Natural killer cell treated with Interleukin-12 subunit alpha and Interleukin-12 subunit beta and Interleukin-15 and Interleukin-18, amount 100 ng/mL, for 72 hours (primary cell): ENCODE results near the gene TREH. TPM values are rescaled to one million over a fixed set of nuclear protein-coding genes. Genes with fewer than 3 reads are reported as not detected.
A peak's percentile ranks its signal among the peaks of the same experiment; 100 is the strongest.

Source experiments
- ATAC-seq, 2 donors: fragments of 150-1000 bp; cut with Tn5 transposase in 1 of 2; sonication (Bioruptor Pico), chemical (Tn5 transposase) in 1 of 2; 2 replicates each; pipeline ENCODE4 v1.10.0; 2021
- DNase-seq: peaks from one replicate; pipeline ENCODE4 v3.0.0; 2022; ENCODE audit warnings: low spot score
- H3K27ac Mint-ChIP-seq, 2 donors: 1 replicate in 1 of 2; 2 replicates in 1 of 2; pipeline ENCODE4 v1.8.0; 2022; ENCODE audit warnings: mixed read lengths in 2 of 2, mild to moderate bottlenecking in 1 of 2, moderate library complexity in 1 of 2
- H3K27me3 Mint-ChIP-seq, 2 donors: 1 replicate in 1 of 2; 2 replicates in 1 of 2; pipeline ENCODE4 v1.8.0; 2022; ENCODE audit warnings: mixed read lengths in 2 of 2
- H3K36me3 Mint-ChIP-seq: one replicate; pipeline ENCODE4 v1.8.0; 2022; ENCODE audit warnings: mixed read lengths
- H3K4me1 Mint-ChIP-seq, 2 donors: 1 replicate in 1 of 2; 2 replicates in 1 of 2; pipeline ENCODE4 v1.8.0; 2022; ENCODE audit warnings: low read depth in 2 of 2, mixed read lengths in 2 of 2, mild to moderate bottlenecking in 1 of 2
- H3K4me3 Mint-ChIP-seq: one replicate; pipeline ENCODE4 v1.8.0; 2022; ENCODE audit warnings: mixed read lengths
- H3K9me3 Mint-ChIP-seq: 2 replicates; pipeline ENCODE4 v1.8.0; 2022; ENCODE audit warnings: mixed read lengths
- total RNA-seq, 2 donors: library from RNA; stranded (reverse); gene quantifications; one replicate each; pipeline ENCODE4 v1.2.3, GENCODE V29; 2022

The TREH gene
- total RNA-seq, 2 donors from 2014 or later = not detected

DNA sequence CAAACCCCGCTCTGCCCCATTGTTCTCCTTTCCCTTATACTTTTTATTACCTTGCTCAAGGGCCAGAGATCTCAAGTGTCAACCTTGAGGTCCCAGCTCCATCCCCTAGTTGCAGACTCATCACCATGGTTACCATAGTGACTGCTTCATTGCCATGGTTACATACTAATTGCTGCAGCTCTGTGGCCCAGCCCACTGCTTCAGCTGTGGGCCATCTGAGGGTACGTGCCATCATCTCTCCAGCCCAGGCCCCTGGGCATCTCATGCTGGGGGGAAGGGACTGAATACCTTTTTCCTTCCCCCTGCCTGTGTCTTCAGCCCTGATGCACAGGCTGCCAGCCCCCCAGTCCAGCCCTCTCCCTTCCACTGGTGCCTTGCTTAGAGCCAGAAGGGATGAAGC, 22.2 kb downstream of the TREH start:
- no peak overlapping the region for H3K4me3 Mint-ChIP-seq
- no peaks in the 10 kb centered on the region for H3K9me3 Mint-ChIP-seq
- no peaks in the 10 kb centered on the region for H3K27me3 Mint-ChIP-seq
- H3K27ac Mint-ChIP-seq = peak overlapping the region in 1 of 2 donors; percentile 10
- ATAC-seq (no peak), DNase-seq (peak; percentile 46)
- no peaks in the 10 kb centered on the region for H3K36me3 Mint-ChIP-seq
- peaks cover 6 to 10% of the 10 kb centered on the region in 2 donors for H3K4me1 Mint-ChIP-seq

DNA sequence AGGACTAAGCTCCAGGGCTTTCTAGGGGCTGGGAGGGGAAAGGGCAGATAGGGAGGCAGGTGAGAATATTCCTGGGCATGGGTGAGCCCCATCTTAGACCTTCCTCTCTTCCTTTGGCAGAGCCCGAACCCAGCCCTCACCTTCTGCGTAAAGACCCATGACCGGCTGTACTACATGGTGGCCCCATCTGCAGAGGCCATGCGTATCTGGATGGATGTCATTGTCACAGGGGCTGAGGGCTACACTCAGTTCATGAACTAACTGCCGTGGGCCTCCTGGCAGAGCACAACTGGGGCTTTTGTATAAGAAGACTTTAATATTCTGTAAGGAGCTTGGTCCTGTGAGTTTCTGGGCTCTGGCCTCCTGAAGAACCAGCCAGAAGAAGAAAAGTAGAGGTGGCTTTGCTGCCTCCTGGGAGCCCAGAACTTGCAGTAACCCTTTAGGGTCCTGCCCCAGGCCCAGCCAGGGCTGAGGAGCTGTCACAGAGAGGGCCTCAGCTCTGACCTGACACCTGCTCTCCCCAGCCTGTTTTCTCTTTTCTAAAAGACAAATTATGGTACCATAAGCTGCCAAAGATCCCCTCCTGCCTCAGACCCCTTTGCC, 22.8 kb downstream of the TREH start:
- peak; percentile 31 for DNase-seq
- no peaks in the 10 kb centered on the region for H3K9me3 Mint-ChIP-seq
- H3K27ac Mint-ChIP-seq = peak overlapping the region in 1 of 2 donors; percentile 10
- no peak for ATAC-seq
- H3K27me3 Mint-ChIP-seq = no peaks in the 10 kb centered on the region
- peaks cover 7 to 10% of the 10 kb centered on the region in 2 donors for H3K4me1 Mint-ChIP-seq
- H3K4me3 Mint-ChIP-seq = no peak overlapping the region
- H3K36me3 Mint-ChIP-seq = no peaks in the 10 kb centered on the region

DNA sequence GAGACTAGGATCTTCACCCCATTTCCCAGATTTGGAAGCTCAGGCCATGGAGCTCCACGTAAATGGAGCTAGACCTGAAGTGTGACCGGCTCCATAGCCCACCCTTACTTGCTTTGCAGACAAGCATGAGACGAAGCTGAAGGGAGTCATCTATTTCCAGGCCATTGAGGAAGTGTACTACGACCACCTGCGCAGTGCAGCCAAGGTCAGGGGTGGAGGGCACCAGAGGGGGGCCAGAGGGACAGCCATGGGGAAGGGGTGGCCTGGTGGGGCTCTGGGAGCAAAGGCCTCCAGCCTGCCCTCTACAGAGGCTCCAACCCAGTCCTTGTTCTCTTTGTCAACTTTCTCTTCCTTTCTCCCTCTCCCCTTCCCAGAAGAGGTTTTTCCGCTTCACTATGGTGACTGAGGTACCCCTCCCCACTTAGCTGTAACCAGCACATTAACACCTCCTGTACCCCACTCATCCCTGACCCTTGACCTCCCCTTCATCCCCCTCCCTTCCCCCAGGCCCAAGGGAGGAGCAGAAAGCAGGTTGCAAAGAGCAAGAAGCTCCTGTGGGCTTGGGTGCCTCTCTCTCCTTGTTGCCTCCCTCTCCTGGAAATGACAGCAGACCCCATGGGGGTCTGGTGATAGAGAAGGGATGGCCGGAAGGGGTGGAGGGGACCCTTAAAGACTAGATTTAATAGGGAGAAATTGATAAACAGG, 23.8 kb downstream of the TREH start:
- no peak overlapping the region for H3K4me3 Mint-ChIP-seq
- H3K27ac Mint-ChIP-seq = no peak overlapping the region
- ATAC-seq (no peak), DNase-seq (peak; percentile 40)
- H3K27me3 Mint-ChIP-seq = no peaks in the 10 kb centered on the region
- H3K4me1 Mint-ChIP-seq = peaks cover 7 to 10% of the 10 kb centered on the region in 2 donors
- H3K36me3 Mint-ChIP-seq = no peaks in the 10 kb centered on the region
- no peaks in the 10 kb centered on the region for H3K9me3 Mint-ChIP-seq

DNA sequence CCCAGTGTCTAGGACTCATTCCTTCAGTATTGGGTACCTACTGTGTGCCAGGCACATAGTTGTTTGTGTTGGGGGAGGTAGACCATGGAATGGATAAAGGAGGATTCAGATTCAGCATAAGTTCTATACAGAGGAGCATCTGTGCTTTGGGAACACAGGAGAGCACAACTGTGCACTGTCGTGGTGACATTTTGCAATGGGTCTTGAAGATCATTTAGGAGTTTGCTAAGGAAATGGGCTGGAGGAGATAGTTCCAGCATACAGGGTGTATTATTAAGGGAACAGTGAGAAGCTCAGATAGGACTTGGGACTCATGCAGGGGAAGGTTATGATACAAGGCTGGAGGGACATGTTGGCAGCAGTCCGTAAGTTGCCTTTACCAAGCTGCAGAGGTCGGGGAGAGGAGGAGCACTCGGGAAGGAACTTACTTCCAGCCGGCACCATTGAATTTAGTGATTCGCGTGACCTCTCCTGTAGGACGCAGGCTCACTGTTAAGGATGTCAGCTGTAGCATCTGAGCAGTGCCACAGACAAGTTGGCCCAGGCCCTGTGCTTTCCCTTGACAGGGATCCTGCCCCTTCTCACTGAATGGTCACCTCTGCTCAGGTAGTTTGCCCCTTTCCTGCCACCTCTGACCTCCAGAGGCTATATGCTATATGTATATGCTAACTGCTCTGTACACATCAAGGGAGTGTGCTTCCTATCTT, 25.6 kb downstream of the TREH start:
- Mint-ChIP-seq H3K27ac (no peak overlapping the region), H3K27me3 (no peaks in the 10 kb centered on the region), H3K4me3 (no peak overlapping the region), H3K9me3 (no peaks in the 10 kb centered on the region), H3K36me3 (no peaks in the 10 kb centered on the region), H3K4me1 (peaks cover 6 to 7% of the 10 kb centered on the region in 2 donors)
- DNase-seq (no peak), ATAC-seq (no peak)

DNA sequence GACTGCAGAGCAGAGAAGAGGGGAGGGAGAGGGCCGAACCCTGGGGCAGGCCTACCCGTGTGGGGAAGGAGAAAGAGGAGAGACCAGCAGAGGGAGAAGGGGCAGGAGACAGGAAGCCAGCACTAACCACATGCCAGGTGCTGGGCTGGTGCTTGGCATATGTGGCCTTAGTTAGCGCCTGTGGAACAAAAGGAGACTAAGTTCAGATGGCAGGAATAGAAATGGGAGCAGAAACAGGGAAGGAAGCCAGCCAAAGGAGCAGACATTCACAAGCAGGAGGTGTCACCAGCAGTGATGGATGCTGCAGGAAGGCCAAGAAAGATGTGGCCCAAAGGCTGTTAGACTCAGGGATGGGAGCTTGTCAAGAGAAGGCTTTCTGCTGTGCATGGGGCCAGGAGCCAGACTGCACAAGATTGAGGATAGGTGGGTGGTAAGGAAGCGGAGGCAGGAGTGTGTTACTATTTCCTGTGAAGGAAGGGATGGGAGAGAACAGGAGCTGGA, 26.7 kb downstream of the TREH start:
- ATAC-seq (no peak), DNase-seq (peak; percentile 12)
- Mint-ChIP-seq H3K4me1 (peaks cover 6 to 7% of the 10 kb centered on the region in 2 donors), H3K36me3 (no peaks in the 10 kb centered on the region), H3K9me3 (no peaks in the 10 kb centered on the region), H3K27me3 (no peaks in the 10 kb centered on the region), H3K27ac (no peak overlapping the region), H3K4me3 (no peak overlapping the region)

DNA sequence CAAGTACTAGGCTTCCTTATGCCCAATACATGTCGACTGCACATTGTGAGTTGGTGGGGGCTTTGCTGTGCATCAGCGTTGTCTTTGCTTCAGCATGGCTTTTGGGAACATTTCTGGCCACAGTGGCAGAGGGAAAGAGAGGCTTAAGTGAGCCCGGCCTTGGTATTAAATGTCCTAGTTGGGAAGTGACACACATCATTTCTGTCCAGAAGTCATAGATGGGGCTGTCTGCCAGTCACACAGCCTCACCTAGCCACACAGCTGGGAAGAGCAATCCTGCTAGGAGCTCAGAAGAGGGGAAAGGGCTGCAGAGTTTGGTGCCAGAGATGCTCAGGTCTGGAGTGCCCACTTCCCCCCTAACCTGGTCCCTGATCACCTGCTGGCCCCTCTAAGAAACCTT, 27.6 kb downstream of the TREH start:
- DNase-seq (peak; percentile 23), ATAC-seq (no peak)
- Mint-ChIP-seq H3K4me1 (peaks cover 6 to 7% of the 10 kb centered on the region in 2 donors), H3K4me3 (no peak overlapping the region), H3K36me3 (no peaks in the 10 kb centered on the region), H3K27me3 (no peaks in the 10 kb centered on the region), H3K27ac (no peak overlapping the region), H3K9me3 (no peaks in the 10 kb centered on the region)

DNA sequence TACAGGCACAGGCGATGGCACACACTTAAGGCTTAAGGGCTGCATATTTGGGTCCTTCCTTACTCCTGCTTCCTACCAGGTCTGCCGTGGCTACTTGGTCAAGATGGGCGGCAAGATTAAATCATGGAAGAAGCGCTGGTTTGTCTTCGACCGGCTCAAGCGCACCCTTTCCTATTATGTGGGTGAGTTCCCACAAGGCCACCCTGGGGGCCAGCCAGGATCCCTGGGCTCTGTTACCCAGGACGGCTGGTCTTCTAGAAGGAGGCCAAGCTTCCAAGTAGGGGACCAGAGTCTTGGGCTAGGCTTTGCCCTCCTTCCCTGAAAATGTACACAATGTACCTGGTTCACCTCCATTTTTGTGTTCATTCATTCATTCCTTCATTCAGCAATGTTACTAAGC, 29.1 kb downstream of the TREH start:
- H3K4me1 Mint-ChIP-seq = peaks cover 6 to 7% of the 10 kb centered on the region in 2 donors
- no peak overlapping the region for H3K27ac Mint-ChIP-seq
- ATAC-seq (no peak), DNase-seq (no peak)
- H3K36me3 Mint-ChIP-seq = no peaks in the 10 kb centered on the region
- H3K4me3 Mint-ChIP-seq = no peak overlapping the region
- H3K27me3 Mint-ChIP-seq = no peaks in the 10 kb centered on the region
- H3K9me3 Mint-ChIP-seq = no peaks in the 10 kb centered on the region

DNA sequence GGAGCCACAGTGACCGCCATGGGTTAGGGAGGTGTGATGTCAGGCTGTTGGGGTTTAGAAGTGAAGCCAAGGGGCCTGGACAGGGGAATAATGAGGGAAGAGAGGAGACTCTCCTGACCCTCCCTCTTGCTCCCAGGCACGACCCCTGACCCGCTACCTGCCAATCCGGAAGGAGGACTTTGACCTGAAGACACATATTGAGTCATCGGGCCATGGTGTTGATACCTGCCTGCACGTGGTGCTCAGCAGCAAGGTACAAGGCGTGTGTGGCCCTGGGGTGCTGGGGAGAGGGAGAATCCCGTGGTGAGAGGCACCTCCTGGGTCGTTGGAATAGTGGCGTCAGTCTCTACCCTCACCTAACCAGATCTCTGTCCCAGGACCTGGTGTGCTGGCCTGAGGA, 29.5 kb downstream of the TREH start:
- no peak for ATAC-seq
- H3K4me3 Mint-ChIP-seq = no peak overlapping the region
- H3K27me3 Mint-ChIP-seq = no peaks in the 10 kb centered on the region
- H3K27ac Mint-ChIP-seq = no peak overlapping the region
- peak; percentile 58 for DNase-seq
- no peaks in the 10 kb centered on the region for H3K36me3 Mint-ChIP-seq
- H3K4me1 Mint-ChIP-seq = peaks cover 6 to 7% of the 10 kb centered on the region in 2 donors
- no peaks in the 10 kb centered on the region for H3K9me3 Mint-ChIP-seq

DNA sequence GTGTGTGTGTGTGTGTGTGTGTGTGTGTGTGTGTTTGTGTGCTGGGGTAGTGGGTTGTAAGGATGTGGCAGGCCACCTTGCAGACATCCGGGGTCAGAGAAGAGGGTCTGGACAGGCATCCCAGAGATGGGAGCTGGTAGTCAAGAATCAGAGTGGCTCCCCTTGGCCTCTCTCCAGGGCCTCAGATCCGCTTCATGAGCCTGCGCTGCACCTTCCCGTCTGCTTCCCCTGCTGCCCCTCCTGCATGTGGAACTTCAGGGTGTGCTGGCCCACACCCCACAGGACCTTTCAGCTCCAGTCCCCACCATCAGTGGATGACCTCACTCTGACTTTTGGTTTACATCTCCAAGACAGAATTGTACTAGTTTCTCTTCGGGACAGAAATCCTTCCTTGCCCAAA, 31.2 kb downstream of the TREH start:
- Mint-ChIP-seq H3K4me3 (no peak overlapping the region), H3K4me1 (peaks cover 6 to 7% of the 10 kb centered on the region in 2 donors), H3K27me3 (no peaks in the 10 kb centered on the region), H3K27ac (no peak overlapping the region), H3K36me3 (no peaks in the 10 kb centered on the region), H3K9me3 (no peaks in the 10 kb centered on the region)
- DNase-seq (no peak), ATAC-seq (no peak)

DNA sequence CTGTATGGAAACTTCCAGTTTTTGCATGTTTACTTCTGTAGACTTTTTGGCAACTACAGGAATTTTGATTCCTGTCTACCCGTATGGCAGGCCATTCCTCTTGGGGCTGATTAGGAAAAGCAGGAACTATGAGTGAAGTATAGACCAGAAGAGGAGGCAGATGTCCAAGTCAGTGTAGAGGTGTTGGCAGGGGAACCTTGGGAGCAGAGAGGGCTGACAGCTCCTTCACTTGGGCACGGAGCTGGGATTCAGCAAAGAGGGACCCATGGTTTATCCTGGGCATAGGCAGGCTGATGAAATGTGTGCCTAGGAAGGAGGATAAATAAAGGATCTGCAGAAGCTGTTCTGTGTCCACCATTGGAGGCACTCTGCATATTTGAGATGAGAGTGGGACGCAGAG, 33.1 kb downstream of the TREH start:
- DNase-seq (no peak), ATAC-seq (no peak)
- no peaks in the 10 kb centered on the region for H3K36me3 Mint-ChIP-seq
- H3K4me1 Mint-ChIP-seq = no peaks in the 10 kb centered on the region
- H3K9me3 Mint-ChIP-seq = no peaks in the 10 kb centered on the region
- no peaks in the 10 kb centered on the region for H3K27me3 Mint-ChIP-seq
- H3K27ac Mint-ChIP-seq = no peak overlapping the region
- H3K4me3 Mint-ChIP-seq = no peak overlapping the region

DNA sequence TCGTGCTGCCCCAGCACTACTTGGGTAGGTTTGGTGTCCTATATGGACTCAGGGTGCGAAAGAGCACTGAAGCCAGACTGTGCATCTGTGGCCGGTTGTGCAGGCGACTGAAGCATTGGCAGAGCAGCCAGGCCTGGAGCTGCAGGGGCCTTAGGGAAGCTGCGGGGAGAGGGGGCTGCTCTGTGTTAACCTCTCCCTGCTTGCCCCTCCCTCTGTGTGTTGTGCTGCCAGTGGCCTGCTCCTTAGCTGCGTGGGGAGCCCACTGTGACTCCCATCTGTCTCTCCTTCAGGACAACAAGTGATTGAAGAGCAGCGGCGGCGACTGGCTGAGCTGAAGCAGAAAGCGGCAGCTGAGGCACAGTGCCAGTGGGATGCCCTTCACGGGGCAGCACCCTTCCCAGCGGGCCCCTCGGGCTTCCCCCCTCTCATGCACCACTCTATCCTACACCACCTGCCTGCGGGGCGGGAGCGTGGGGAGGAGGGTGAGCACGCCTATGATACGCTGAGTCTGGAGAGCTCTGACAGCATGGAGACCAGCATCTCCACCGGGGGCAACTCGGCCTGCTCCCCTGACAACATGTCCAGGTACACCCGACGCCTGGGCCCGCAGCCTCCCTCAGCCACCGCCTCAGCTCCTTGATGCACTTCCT, 34.3 kb downstream of the TREH start:
- Mint-ChIP-seq H3K27me3 (no peaks in the 10 kb centered on the region), H3K4me3 (no peak overlapping the region), H3K4me1 (no peaks in the 10 kb centered on the region), H3K27ac (no peak overlapping the region), H3K9me3 (no peaks in the 10 kb centered on the region), H3K36me3 (no peaks in the 10 kb centered on the region)
- DNase-seq (no peak), ATAC-seq (no peak)

DNA sequence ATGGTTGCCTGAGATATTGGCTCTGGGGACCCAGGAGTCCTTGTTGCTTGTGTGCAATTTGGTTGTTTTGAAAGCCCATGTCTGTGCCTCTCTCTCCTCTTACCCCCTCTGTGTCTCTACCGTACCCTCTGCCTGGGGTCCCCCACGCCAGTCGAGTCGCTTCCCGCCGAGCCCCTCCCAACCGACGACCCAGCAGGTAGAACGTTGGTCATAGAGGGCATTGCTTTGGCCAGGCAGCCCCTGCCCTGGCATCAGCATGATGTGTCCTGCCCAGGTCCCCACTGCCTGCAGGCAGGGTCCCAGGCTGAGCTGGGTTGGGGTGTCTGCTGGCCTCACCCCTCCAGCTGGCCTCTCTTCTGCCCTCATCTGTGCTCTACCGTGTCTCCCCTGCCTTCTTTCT, 35.0 kb downstream of the TREH start:
- DNase-seq (no peak), ATAC-seq (no peak)
- no peaks in the 10 kb centered on the region for H3K4me1 Mint-ChIP-seq
- H3K36me3 Mint-ChIP-seq = no peaks in the 10 kb centered on the region
- H3K27me3 Mint-ChIP-seq = no peaks in the 10 kb centered on the region
- no peaks in the 10 kb centered on the region for H3K9me3 Mint-ChIP-seq
- H3K4me3 Mint-ChIP-seq = no peak overlapping the region
- no peak overlapping the region for H3K27ac Mint-ChIP-seq

DNA sequence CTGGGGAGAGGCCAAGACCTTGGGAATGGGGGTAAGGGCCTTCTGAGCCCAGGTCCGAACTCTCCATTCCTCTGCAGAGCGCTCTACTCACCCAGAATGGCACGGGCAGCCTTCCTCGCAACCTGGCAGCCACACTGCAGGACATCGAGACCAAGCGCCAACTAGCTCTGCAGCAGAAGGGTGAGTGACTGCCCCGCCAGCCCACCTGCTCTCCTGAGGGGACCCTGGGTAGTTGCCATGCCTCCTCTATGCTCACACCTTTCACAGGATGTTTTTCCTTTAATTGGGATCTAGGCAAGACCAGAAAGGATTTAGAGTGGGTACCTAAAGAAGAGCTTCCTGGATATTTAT, 35.5 kb downstream of the TREH start:
- Mint-ChIP-seq H3K9me3 (no peaks in the 10 kb centered on the region), H3K4me1 (no peaks in the 10 kb centered on the region), H3K36me3 (no peaks in the 10 kb centered on the region)

More for the DNA sequence above, 35.5 kb downstream of the TREH start:
- DNase-seq (no peak), ATAC-seq (no peak)
- no peak overlapping the region for H3K27ac Mint-ChIP-seq
- H3K27me3 Mint-ChIP-seq = no peaks in the 10 kb centered on the region
- H3K4me3 Mint-ChIP-seq = no peak overlapping the region
